ENCODE data around the gene FANCF. TPM values are rescaled to one million over a fixed set of nuclear protein-coding genes. Genes with fewer than 3 reads are reported as not detected.
A peak's percentile ranks its signal among the peaks of the same experiment; 100 is the strongest.

Gene FANCF
- total RNA-seq, 1 experiment from 2014 or later = 23.0 TPM

- ChIA-PET POLR2A (no interaction called here), CTCF (no interaction called here)
- peak; percentile 36 for ATAC-seq
- no peaks in the 10 kb centered on the region for H3K36me3 Mint-ChIP-seq
- no peaks in the 10 kb centered on the region for H3K4me1 Mint-ChIP-seq
- no peak for TF ChIP-seq MAX (CRISPR knock-in tag; IDR thresholded peaks at IDR 0.05)
- TF ChIP-seq USF2 (CRISPR knock-in tag; IDR thresholded peaks at IDR 0.05) = peak; percentile 51; the same call in 1 of the 2 replicates
- no peak for TF ChIP-seq MYBL2 (CRISPR knock-in tag; IDR thresholded peaks at IDR 0.05)
- TF ChIP-seq ZNF416 (CRISPR knock-in tag; IDR thresholded peaks at IDR 0.05) = no peak
- TF ChIP-seq PREB (CRISPR knock-in tag; IDR thresholded peaks at IDR 0.05; ENCODE audit: borderline replicate concordance) = no peak
- 0 out of 2 replicates have a peak, but pooled peaks have one; percentile 17 for TF ChIP-seq USF1 (CRISPR knock-in tag; IDR thresholded peaks at IDR 0.05)
- TF ChIP-seq ATF2 (CRISPR knock-in tag; IDR thresholded peaks at IDR 0.05; ENCODE audit: borderline replicate concordance, low read depth) = no peak
- TF ChIP-seq ERG (CRISPR knock-in tag; IDR thresholded peaks at IDR 0.05) = no peak
- no peak for TF ChIP-seq NR1H2 (CRISPR knock-in tag; IDR thresholded peaks at IDR 0.05)
- TF ChIP-seq TCF7 (CRISPR knock-in tag; IDR thresholded peaks at IDR 0.05; ENCODE audit: low read depth) = no peak
- TF ChIP-seq PRDM15 (CRISPR knock-in tag; IDR thresholded peaks at IDR 0.05) = no peak
- no peak for TF ChIP-seq STAT6 (CRISPR knock-in tag; conservative IDR thresholded peaks at IDR 0.05; ENCODE audit: low read depth)
- DNase-seq (ENCODE audit: low spot score) = no peak
- H3K27me3 Mint-ChIP-seq (ENCODE audit: low read depth) = no peaks in the 10 kb centered on the region
- H3K27ac Mint-ChIP-seq = no peak overlapping the region; the same call in 1 of the 2 replicates
- H3K4me3 Mint-ChIP-seq = no peak overlapping the region
- no peaks in the 10 kb centered on the region for H3K9me3 Mint-ChIP-seq
Measured at GRCh38 chr11:22583963-22584492, 41.6 kb downstream of the FANCF start.

- Mint-ChIP-seq H3K9me3 (no peaks in the 10 kb centered on the region), H3K36me3 (no peaks in the 10 kb centered on the region), H3K27me3 (ENCODE audit: low read depth) (no peaks in the 10 kb centered on the region), H3K27ac (no peak overlapping the region), H3K4me3 (no peak overlapping the region), H3K4me1 (no peaks in the 10 kb centered on the region)
- POLR2A ChIA-PET = no interaction called here
- ATAC-seq = no peak
- DNase-seq (ENCODE audit: low spot score) = no peak
- CTCF ChIA-PET = no interaction called here
- TF ChIP-seq MYBL2 (CRISPR knock-in tag; IDR thresholded peaks at IDR 0.05) (no peak), FOXP4 (CRISPR knock-in tag; IDR thresholded peaks at IDR 0.05) (no peak), ATF2 (CRISPR knock-in tag; IDR thresholded peaks at IDR 0.05; ENCODE audit: borderline replicate concordance, low read depth) (no peak), FOXK1 (CRISPR knock-in tag; IDR thresholded peaks at IDR 0.05) (no peak), GRHL2 (CRISPR knock-in tag; IDR thresholded peaks at IDR 0.05; ENCODE audit: insufficient replicate concordance, severe bottlenecking) (no peak), IRF2 (CRISPR knock-in tag; IDR thresholded peaks at IDR 0.05; ENCODE audit: borderline replicate concordance, low read depth) (no peak), KAT7 (CRISPR knock-in tag; IDR thresholded peaks at IDR 0.05; ENCODE audit: borderline replicate concordance) (no peak)
Measured at GRCh38 chr11:22582151-22582410, 43.5 kb downstream of the FANCF start.
